Ovary (tissue), 3 donors: ENCODE measurements around the gene CCL20.

Source experiments
- POLR2A ChIP-seq: fragments of 450-650 bp; IDR thresholded peaks from one replicate; pipeline ENCODE4 v1.6.1; 2017; ENCODE audit warnings: antibody characterized with exemption, mild to moderate bottlenecking, moderate library complexity
- TF ChIP-seq, protein P1 (sequence below), 3 donors: fragments of 450-650 bp in 2 of 3; fragments of 200-600 bp in 1 of 3; IDR thresholded peaks; one replicate each; pipeline versions ENCODE4 v1.5.1 to v1.8.0; 2016 to 2022; ENCODE audit warnings: antibody characterized with exemption in 3 of 3, mild to moderate bottlenecking in 1 of 3
- donor health status: DM: no; HTN: no; CAD: no.

DNA sequence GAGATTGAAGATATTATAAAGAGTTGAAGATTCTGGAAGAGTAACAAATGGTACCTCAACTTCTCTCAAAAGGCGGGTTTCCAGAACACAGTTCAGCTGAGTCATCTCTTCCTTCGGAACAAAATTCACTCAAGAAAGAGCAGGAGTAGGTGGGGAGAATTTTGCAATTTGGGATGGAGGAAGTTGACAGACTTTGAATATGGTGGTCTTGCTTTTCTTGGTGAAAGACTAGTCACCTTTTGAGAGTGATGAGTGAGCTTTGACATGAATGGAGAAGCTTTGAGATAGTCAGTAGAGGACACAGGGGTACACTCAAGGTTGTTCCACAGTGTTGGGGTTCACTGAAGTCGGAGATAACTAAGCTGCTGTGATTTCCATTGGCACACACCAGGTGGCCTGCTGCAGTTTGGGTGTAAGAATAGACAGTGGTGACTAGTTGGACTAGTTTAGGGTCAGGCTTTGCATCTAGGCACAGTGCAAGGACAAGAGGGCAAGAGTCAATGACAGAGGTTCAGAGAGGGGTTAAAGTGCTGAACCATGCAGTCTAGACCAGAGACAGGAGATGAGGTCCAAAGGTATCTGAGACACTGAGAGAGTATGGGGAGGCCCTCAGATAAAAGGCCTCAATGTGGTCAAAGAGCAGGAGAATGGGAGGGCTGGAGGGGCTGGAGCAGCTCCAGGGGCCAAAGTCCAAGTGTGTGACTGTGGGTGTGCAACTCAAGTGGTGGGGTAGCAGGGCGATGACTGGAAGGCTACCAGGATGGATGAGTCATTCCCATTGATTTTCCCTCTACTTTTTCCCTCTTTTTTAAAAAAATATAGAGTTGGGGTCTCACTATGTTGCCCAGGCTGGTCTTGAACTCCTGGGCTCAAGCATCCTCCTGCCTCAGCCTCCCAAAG lies 7.7 kb downstream of the CCL20 start:
- TF ChIP-seq, protein P1, sequence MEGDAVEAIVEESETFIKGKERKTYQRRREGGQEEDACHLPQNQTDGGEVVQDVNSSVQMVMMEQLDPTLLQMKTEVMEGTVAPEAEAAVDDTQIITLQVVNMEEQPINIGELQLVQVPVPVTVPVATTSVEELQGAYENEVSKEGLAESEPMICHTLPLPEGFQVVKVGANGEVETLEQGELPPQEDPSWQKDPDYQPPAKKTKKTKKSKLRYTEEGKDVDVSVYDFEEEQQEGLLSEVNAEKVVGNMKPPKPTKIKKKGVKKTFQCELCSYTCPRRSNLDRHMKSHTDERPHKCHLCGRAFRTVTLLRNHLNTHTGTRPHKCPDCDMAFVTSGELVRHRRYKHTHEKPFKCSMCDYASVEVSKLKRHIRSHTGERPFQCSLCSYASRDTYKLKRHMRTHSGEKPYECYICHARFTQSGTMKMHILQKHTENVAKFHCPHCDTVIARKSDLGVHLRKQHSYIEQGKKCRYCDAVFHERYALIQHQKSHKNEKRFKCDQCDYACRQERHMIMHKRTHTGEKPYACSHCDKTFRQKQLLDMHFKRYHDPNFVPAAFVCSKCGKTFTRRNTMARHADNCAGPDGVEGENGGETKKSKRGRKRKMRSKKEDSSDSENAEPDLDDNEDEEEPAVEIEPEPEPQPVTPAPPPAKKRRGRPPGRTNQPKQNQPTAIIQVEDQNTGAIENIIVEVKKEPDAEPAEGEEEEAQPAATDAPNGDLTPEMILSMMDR (IDR thresholded peaks at IDR 0.05), result no peak
- no peak for TF ChIP-seq POLR2A
